ENCODE measurements around the gene HSD11B1.

HSD11B1 gene

GRCh38 chr1:209756615-209757445 is 52.2 kb downstream of the HSD11B1 start:
- DNase-seq: no peak

DNA sequence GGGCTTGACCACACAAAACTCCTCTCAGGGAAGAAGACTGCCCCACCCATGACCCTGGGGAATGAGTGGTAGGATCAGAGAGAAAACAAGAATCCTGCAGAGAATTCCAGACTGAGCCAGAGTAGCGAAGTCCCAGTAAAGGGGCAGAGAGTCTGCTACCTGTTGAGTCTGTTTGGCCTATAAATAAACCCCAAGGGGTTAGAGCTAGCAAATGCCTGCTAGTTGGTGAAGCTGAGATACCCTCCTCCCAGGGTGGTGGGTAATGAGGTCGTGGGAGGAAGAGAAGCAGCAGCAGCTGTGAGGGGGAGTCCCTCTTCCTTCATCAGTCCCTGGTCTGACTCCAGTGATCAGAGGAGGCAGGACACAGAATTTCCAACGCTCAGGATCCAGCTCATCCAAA is 53.8 kb downstream of the HSD11B1 start:
- no peak for DNase-seq

GRCh38 chr1:209759829-209760359 is 55.2 kb downstream of the HSD11B1 start:
- no peak for DNase-seq

DNA sequence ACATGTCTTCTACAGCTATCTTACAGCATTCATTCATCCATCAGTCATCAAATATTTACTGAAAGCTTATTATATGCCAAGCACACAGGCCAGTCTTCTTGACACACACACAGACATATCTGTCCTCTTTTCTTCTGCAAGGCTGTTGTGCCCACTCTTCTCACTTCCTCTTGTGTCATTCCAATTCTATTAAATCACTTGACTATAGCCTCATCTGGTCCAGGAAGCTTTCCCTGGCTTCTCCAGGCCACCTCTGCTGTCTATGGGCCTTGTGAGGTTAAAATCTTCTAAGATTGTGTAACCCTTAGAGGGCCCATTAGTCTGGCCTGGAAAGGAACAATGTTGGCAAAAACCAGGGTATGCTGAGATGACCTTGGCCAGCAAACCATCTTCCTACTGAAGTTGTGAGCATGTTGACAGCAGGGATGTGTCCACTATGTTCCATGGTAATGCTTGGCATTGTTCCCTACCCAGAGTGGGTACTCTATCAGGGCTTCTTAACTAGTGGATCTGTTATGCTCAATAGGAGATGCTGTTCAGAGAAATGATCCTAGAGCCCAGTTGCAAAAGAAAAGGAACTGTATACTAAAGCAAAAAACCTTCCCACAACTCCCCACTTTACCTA is 56.5 kb downstream of the HSD11B1 start:
- no peak for DNase-seq

DNA sequence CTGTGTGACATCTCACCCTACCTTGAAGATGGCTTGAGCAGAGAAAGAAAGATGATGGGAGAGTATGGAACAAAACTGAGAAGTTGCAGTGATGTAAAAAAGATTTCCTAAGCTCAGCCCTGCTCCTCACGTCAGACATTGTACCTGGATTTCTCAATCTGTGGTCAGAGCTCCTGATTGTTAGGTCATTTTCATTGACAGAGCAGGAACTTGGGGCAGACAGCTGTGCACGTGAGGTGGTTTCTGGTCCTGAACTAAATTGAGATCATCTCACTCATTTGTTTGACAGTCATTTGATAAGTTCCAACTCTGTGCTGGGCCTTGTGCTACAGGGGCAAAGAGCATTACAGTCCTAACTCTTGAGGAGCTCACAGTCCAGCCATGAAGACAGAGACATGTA is 61.4 kb downstream of the HSD11B1 start:
- DNase-seq: no peak

GRCh38 chr1:209767096-209767495 is 62.5 kb downstream of the HSD11B1 start:
- no peak for DNase-seq

DNA sequence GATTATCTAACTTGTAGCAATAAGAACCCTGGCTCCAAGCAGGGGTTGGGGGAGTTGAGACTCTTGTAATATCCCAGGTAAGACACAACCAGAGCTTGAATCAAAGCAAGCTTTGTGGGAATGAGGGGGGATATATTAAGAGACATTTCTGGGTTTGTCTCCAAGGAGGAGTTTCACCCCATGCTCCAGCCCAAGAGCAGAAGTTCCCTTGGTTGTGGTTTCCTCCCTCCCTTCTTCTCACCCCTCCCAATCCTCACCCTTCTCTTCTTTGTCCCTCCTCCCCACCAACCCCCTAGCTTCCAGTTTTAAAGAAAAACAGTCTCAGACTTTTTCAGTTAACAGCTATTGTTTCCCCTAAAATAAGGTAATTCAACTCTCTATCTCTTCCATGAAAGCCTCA is 63.1 kb downstream of the HSD11B1 start:
- no peak for DNase-seq

GRCh38 chr1:209768354-209768774 is 63.7 kb downstream of the HSD11B1 start:
- no peak for DNase-seq

DNA sequence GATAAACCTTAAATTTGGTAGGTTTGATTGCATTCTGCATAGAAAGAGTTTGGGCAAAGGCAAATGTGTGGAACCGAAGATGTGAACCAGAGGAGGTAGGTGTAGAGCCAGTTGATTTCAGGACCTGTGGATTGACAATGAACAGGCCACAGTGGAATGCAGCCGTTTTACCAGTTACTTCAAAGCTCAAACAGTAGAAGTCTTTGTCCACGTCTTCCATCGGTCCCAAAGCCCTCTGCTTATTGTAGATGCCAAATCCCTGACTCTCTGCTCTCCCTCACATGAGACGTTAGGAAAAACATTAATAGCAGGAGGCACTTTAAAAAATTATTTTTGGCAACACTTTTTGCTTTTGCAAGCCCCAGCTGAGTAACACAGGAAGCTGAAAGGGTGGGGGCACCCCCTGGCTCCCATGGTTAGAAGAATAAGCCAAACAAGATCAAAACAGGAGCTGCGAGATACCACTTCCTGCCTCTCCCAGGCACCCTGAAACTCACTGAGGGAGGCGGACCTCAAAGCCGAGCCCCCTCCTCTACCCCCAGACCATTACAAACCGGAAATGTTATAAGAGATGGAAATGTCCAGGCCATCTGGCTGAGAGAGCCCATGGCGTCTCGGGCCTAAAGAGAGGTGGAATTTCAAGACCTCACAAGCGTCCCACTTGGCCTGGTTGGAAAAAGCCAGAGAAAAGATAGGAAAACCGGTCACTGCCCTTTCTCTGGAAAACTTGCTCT is 64.7 kb downstream of the HSD11B1 start:
- no peak for DNase-seq

- no peak for DNase-seq
Observed at GRCh38 chr1:209769971-209770370, 65.3 kb downstream of the HSD11B1 start.

DNA sequence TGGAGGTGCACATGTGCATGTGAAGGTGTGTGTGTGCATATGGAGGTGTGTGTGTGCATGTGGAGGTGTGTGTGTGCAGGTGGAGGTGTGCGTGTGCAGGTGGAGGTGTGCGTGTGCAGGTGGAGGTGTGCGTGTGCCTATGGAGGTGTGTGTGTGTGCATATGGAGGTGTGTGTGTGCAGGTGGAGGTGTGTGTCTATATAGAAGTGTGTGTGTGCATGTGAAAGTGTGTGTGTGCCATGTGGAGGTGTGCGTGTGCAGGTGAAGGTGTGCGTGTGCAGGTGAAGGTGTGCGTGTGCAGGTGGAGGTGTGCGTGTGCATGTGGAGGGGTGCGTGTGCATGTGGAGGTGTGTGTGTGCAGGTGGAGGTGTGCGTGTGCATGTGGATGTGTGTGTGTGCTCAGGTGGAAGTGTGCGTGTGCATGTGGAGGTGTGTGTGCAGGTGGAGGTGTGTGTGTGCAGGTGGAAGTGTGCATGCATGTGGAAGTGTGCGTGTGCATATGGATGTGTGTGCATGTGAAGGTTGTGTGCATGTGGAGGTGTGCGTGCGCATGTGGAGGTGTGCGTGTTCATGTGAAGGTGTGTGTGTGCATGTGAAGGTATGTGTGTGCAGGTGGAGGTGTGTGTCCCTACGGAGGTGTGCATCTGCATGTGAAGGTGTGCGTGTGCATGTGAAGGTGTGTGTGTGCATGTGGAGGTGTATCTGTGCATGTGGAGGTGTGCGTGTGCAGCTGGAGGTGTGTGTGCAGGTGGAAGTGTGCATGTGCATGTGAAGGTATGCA is 66.2 kb downstream of the HSD11B1 start:
- no peak for DNase-seq

DNA sequence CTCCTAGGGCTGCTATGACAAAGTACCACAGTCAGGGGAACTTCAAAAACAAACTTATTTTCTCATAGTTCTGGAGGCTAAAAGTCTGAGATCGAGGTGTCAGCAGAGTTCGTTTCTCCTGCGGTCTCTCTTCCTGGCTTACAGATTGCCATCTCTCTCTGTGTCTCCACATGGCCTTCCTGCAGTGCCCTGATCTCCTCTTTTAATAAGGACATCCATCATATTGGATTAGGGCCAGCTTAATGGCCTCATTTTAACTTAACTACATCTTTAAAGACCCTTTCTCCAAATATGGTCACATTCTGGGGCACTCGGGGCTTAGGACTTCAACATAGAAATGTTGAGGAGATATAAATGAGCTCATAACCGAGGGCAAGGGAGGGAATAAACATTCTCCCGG is 67.5 kb downstream of the HSD11B1 start:
- no peak for DNase-seq

GRCh38 chr1:209774592-209774991 is 69.9 kb downstream of the HSD11B1 start:
- no peak for DNase-seq

DNA sequence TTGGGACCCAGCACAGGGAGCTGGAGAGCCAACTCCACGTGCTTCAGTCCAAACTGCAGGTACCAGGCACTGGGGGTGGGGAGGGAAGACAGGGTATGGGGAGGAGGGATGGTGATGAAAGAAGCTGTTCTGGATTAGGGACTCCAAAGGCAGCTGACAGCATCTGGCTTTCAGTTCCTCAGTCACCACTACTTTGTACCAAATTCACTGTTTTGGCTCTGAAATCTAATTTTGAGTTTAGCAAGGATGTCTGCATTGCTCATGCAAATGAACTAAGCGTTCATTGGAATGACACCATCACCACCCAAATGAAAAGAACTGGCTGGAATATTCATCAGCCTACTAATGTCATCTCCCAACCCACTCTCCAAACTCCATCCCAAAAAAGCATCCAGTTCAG is 71.0 kb downstream of the HSD11B1 start:
- DNase-seq: no peak

DNA sequence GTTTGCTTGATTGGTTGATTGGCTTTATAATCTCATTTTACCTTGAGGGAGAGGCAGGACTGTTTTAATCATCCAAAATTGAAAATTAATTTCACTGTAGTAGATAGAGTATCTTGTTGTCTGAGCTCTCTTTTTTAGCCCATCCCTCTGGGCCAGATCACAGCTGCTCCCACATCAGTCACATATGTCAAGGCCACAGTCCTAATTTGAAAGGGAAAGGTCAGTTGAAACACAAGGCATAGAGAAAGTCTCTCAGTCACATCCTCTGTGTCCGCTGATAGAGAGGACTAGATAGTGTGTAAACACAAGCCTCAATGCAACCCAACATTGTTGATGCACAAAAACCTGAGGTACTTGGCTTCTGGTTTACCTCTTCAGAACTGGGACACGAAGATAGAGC is 72.9 kb downstream of the HSD11B1 start:
- DNase-seq: no peak

- DNase-seq: no peak
Observed at GRCh38 chr1:209778102-209778501, 73.5 kb downstream of the HSD11B1 start.

GRCh38 chr1:209780268-209780667 is 75.6 kb downstream of the HSD11B1 start:
- no peak for DNase-seq

GRCh38 chr1:209783386-209783785 is 78.7 kb downstream of the HSD11B1 start:
- no peak for DNase-seq

Measured in DMS53 (cell line).